Fibroblast of upper back skin (primary cell): ENCODE data around the gene TM4SF20.
"Not testable (repeated sequence)": the region's sequence is repeated elsewhere in the genome, so short reads cannot be mapped to it uniquely, and the experiment has no call there.

Experiments used
- DNase-seq: peaks from one replicate; pipeline ENCODE4 v3.0.0-alpha.2; 2013

The TM4SF20 gene

DNA sequence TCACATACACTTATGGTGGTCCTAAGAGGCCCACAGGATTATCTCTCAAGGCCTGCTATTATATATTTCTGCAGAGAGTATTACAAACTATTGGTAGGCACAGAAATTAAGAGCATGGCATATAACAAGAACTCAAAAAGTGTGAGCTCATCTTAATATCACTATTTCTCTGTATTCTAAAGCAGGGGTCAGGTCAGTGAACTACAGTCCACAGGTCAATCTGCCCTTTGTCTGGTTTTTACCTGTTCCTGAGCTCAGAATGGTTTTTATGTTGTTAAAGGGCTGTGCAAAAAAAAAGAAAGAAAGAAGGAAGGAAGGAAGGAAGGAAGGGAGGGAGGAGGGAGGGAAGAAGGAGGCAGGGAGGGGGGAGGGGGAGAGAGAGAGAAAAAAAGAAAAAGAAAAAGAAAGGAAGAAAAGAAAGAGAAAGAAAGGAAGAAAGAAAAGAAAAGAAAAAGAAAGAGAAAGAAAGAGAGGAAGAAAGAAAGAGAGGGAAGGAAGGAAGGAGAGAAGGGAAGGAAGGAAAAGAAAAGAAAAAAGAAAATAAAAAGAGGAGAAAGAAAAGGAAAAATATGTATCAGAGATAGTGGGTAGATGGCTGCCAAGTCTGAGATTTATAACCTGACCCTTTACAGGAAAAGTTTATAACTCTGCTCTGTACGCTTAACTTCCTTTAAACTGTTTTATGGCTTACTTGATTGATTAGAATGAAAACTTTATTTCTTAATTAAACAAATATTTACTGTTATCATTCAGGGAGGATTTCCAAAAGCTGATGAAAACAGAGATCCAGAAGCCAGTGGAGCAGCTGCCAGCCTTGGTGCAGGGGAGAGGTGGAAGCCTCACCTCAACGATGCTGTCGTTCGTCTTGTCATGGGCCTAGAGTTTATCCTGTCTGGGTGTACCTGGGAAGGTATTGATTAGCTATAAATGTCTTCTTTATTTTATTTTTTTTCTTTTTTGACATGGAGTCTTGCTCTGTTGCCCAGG is 19.9 kb upstream of the TM4SF20 start:
- DNase-seq = no peak

DNA sequence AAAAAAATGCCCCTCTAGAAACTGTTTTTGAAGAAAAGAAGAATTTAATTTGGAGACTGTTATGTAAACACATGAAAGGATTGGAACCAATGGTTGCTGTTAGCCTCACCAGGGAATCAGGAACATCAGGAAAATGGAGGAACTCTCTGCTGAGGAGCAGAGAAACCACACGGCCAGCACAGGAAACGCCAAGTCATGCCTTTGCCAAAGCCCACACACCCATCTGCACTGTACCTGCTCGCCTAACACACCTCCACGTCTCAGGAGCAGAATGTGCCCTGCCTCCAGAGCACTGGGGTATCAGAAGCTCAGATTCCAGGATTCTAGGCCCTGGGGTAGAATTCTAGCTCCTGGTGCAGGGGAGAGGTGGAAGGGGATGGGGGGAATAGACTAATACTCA is 18.5 kb upstream of the TM4SF20 start:
- no peak for DNase-seq

DNA sequence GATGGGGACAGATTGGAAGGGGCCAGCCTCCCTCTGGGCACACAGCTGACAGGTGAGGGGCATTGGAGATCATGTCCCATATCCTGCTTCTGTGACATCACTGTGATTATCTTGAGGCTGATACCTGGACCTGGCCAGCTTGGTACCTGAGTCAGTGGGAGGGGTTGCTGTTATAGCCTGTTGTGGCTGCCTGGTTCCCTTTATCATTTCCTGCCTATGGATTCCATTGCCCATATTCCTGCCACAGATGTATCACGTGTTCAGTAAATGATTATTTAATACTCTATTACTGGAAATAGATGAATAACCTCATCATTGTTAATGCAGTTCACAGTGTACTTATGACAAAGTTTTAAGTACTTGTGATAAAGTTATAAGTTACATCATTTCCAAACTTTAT is 16.4 kb upstream of the TM4SF20 start:
- no peak for DNase-seq

DNA sequence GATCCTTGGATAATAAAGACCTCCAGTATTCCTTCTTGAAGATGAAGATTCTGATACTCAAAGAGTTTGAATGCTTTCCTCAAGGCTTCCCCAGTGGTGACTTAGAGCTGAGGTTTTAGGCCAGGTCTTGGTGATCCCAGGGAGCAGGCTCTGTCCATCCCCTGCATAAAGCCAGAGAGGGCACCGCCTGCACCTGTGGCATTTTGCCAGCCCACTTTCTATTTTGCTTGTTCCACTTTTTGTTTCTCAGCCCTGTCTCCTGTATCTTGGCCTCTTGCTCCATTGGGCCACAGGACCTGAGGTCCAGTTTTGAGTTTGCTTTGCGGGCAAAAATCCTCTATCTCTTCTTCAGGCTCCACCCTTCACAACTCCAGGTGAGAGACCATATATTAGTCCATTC is 15.3 kb upstream of the TM4SF20 start:
- DNase-seq = no peak

DNA sequence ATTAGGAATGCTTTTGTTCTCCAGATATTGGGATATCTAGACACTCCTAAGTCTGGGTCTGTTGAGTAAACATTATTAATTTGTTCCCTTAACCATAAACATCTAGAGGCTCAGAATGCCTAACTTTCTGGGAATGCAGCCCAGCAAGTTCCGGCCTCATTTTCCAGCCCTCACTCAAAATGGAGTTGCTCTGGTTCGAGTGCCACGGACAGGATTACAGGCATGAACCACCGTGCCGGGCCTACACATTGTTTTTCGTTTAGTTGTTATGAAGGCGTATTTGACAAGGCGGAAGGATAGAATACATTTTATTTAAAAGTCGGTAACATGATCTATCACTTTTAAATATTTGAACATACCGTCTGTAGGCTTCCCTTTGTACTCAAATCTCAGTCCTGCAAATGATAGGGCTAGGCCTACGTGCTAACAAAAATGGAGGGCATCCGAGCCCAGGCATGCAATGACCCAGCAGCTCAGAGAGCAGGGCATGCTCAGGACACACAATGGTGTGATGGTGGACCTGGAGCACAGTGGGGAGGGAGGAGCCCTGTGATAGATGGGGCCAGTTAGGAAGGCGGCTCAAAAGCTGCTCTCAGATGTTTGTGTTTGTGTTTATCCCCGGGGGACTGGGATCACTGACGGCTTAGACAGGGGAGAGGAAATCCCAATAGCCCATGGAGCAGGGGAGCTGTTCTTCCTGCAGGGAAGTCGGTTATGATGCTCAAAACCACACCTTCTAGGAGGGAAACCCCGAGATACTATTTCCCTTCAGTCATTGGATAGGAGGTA is 11.6 kb upstream of the TM4SF20 start:
- DNase-seq = no peak

DNA sequence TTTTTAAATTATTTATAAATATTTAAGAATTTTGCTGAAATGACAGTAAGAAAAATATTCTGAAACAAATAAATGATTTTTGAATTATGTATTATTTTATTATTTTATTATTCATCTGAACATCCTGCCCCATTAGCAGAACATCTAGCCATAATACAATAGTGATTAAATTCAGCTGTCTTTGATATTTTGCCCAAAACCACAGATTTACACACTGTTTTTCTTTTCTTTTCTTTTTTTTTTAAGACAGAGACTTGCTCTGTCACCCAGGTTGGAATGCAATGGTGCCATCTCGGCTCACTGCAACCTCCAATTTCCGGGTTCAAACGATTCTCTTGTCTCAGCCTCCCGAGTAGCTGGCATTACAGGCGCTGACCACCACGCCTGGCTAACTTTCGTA is 10.6 kb upstream of the TM4SF20 start:
- no peak for DNase-seq

DNA sequence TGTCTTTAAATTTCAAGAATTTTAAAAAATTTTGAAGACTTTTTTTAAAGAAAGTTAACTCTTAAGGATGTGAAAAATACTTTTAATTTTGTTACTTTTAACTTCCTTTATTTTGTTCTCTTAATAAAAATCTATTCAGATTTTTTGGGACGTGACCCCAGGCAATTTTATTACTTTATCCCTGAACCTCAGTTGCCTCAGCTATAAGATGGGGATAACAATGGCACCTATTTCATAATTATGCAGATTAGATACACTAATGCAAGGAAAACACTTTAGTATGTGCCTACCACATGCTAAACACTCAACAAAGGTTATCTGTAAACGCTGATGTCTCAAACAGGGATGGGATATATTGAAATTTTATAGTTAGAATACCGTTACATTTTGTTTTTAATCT is 10.1 kb upstream of the TM4SF20 start:
- no peak for DNase-seq

DNA sequence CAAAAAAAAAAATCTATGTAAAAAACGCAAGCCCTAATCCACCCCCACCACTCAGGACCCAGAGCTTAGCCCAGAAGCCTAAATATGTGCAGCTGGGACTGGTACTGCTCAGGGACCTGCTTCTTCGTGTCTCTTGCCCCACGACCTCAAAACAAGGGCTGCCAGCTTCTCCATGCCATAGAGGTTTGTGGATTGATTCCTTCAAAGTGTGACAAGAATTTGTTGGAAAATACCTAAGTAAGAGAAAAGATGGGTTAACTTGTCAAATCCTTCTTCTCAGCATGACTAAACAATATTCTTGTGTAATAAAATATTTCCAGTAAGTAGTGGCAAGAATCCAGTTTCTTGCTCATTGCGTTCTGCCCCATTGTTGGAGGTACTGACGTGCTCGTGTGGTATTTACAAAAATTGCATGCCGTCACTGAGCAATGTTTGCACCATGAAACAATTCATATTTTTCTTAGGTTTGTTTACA is 9.5 kb upstream of the TM4SF20 start:
- peak; percentile 91 for DNase-seq

DNA sequence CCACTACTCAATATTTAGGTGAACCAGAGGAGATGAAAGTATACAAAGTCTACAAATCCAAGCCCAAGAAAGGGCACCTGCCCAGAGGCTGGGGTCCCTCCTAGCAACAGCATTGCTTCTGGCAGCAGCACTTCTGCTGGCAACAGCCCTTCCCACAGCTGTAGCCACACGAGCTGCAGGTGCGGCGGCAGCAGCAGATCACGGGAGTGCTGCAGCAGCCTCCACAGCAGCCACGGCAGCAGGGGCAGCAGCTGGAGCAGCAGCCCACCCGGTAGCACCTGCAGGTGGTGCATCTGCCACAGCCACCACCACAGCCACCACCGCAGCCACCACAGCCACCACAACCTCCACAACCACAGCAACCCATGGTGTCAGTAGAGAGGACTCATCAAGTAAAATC is 8.5 kb upstream of the TM4SF20 start, which contains the start of gene SCYGR1:
TSS of gene SCYGR1 (minus strand) at position 367 of the 400 bp plus-strand sequence. CDS start at position 367, 0 bp downstream.
- not testable (repeated sequence) for DNase-seq

DNA sequence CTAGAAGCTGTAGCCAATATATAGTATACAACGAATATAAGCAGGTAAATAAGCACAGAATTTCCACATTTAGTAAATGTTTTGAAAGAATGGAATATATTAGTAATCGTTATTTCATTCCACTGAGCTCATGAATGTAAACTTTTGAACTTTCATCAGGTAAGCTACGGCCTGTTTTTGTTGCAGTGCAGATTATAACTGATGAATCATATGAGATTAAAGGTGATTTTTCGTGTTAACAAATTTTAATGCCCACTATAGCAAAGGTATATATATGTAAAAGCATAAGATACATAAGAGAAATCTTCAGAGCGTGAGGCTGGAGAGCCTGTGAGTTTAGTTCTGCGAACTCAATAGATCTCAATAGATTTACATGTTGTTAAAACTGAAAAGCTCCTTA is 7.5 kb upstream of the TM4SF20 start:
- no peak for DNase-seq

DNA sequence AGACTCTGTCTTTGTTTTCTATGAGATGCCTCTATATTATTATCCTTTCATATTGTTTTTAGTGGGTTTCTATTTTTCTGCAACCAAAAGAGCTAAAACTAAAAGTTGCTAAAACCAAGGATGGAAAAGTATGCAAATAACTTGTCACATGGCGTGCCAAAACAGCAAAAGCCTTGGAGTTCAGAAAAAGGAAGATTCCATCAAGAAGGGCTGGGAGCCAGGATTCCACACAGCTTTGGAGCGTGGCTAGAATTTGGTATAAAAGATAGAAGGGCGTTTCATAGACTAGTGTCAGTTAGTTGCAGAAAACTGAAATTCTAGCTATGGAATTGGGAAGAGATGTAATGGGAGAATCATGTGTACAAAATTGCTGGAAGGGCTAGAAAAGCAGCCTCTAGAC is 4.6 kb upstream of the TM4SF20 start:
- no peak for DNase-seq

DNA sequence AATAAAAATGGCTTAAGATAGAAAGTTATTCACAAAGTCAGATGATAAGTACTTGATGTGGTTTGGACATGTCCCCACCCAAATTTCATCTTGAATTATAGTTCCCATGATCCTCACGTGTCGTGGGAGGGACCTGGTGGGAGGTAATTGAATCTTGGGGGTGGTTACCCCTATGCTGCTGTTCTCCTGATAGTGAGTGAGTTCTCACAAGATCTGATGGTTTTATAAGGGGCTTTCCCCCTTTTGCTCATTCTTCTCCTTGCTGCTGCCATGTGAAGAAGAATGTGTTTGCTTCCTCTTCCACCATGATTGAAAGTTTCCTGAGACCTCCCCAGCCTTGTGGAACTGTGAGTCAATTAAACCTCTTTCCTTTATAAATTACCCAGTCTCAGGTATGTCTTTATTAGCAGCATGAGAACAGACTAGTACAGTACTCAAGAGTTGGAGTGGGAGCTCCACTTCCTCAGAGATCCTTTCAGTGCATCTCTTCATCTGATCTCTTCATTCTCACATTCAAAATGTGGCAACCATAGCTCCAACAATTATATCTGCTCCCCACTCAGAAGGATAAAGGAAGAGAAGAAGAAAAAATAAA is 3.2 kb upstream of the TM4SF20 start:
- DNase-seq = not testable (repeated sequence)

DNA sequence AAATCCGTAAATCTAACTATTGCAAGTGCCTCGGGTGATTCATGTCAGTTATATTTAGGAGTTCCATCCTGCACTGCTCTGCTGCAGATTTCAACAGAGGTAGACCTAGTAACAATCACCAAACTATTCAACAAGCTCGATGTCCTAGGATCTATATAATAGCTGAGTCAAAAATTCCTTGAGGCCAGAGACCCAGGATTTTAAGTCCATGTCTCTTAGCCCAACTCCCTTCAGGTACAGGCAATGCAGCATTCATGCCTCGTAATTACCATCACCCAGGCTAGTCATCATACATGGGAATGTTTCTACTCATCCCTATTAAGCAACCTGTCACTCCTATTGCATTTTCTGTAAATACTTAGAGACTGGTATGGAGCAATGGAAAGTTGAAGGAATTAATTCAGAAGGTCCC is 729 bp downstream of the TM4SF20 start:
- peak; percentile 60 for DNase-seq

DNA sequence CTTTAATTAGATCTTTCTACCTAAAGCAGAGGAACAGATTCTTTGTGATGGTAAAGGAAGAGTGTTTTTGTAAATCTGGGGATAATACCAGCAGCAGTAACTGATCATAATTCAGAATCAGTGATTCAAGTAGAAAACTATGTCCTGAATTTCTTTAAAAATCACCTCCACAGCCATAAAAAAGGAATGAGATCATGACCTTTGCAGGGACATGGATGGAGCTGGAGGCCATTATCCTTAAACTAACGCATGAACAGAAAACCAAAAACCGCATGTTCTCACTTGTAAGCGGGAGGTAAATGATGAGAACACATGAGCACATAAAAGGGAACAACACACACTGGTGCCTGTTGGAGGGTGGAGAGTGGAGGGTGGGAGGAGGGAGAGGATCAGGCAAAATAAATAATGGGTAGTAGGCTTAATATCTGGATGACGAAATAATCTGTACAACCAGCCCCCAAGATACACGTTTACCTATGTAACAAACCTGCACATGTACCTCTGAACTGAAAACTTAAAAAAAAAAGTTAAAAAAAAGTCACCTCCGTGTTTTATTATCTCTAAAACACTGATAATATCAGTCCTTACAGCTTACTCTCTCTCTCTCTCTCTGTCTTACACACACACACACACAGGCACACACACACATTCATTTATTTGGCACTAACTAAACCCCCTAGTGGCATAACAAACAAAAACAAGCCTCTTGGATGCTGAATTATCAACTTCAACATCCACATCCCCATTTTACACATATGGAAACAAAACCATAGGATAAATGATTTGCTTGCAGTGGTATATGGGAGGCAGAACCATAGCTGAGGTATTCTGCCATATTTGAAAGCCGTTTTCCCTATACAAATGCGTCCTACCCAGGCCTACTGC is 1.4 kb downstream of the TM4SF20 start:
- peak; percentile 53 for DNase-seq

DNA sequence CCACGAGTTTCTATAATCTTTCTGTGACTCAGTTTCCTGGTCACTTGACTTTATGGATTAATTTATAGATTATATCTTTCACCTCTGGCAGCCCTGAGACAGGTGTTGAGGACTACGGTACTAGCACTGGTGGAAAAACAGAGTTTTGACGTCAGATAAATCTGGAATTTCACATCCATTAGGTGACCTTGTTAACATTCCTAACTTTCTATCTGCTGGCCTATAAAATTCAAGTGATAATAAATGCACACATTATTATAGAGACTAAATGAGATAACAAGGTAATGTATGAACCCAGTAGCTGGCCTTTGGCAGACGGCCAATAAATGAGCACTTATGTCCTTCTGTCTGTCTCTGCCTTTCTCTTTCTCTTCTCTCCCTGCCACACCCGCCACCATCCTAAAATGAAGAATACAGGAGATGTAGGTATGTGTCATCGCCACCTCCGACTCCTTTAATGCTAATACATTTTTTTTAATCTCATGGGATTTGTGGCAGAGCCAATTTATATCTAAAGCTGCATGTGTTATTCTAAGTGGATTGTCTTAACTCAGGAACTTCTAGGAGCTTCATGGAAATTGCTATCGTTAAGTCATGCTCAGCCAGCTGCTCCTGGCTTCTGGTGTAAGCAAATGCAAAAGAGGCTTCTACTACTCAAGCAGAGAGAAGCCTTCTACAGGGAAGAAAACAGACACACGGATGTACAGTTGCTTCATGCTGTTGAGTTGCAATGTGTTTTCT is 2.3 kb downstream of the TM4SF20 start:
- peak; percentile 41 for DNase-seq

DNA sequence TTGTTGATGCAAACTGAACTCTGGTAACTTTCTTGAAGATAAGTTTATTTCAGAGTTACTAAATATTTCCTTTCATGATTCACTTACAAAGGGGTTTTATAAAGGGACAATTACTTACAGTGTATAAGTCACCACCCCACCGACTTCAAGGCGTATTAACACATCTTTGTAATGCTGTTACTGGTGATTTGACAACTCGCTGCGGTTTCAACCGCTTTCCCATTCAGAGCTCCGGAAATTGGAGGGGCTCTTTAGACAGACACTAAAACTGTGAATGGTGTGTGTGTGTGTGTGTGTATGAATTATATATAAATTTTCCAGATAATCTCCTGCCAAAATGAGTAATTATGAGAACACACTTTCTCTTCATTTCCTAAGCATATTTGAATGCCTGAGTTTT is 4.9 kb downstream of the TM4SF20 start:
- DNase-seq = peak; percentile 55

DNA sequence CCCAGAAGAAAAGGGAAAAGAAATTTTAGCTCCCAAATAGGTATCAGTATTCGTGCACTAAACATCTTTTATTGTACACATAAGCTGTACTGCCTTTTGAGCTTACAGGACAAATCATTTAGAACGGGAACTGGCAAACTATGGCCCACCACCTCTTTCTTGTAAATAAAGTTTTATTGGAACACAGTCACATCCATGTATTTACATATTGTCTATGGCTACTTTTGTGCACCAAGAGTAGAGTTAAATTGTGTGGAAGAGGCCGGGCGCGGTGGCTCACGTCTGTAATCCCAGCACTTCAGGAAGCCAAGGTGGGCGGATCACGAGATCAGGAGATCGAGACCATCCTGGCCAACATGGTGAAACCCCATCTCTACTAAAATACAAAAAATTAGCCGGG is 5.7 kb downstream of the TM4SF20 start:
- no peak for DNase-seq

DNA sequence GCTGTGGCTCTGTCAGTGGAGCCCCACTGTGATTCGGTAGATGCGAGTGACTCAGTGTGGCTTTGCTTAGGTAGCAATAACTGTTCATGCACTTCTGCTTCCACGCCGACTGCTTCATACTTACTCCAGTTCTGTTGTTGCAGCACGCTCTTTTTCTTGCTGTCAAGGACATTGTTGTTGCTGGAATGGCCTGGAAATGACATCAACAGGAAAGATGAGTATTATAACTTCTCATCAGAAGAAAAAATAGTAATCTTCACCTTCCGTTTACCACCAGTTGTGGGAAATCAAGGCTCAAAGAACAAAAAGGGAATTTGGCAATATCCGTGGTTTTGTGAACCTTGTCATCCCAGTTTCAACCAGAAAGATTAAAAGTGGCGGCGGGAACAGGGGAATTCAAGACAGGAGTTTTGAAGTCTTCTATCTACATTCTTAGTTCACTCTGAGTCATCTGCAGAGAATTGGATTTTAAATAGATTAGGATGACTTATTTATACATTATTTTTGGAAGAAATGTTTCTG is 8.3 kb downstream of the TM4SF20 start:
- peak; percentile 87 for DNase-seq

DNA sequence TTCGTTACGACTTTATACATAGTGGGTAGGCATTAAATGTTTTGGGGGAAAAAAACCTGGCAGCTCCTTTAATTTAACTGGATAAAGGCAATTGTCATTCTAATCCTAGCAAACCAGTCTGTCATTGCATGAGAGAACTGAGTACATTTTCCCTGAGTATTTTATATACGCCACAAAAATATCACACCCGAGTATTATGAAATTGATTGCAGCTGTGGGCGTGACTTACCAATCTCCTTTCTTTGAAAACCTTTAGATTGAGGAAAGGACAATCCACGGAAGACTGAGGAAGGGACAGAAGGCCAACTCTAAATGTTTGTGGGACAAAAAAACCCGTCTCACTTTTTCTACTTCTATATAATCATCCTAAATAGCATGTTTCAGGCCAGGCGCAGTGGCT is 9.0 kb downstream of the TM4SF20 start:
- no peak for DNase-seq

DNA sequence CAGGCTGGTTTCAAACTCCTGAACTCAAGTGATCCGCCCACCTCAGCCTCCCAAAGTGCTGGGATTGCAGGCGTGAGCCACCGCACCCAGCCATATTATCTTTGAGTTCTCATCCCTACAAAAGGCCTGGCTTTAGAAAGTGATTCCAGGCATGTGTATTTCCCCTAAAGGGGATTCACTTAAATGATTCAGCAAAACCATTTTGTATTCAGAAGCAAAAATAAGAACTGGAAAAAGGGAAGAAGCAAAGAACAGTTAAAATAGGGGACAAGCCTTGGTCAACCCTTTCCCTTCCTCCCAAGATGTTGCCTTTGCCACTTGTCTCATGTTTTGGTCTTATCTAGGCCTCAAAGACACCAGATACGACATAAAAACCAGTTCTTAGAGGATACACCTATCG is 10.5 kb downstream of the TM4SF20 start:
- DNase-seq = no peak

DNA sequence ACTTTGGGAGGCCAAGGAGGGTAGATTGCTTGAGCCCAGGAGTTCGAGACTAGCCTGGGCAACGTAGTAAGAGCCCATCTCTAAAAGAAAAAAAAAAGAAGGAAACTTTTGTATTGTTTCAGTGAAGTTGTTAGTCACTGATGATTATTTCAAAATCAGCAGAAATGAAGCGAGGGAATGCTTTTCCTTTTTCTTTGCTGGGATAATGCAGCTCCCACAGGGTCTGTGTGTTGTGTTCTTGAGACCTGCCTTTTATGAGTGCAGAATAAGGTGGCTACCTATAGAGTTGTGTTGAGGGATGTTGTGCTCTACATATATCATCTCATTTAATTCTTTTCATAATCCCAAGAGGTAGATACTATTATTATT is 11.7 kb downstream of the TM4SF20 start:
- no peak for DNase-seq
